Measurements from ENCODE around the gene KLK10. TPM values are rescaled to one million over a fixed set of nuclear protein-coding genes. Genes with fewer than 3 reads are reported as not detected.

KLK10 gene
- total RNA-seq, 1 donor from 2014 or later, result 54.5 TPM

GRCh38 chr19:51007488-51007887 is 12.0 kb downstream of the KLK10 start:
- H3K9me3 ChIP-seq, result no peaks in the 10 kb centered on the region
- no peaks in the 10 kb centered on the region for H3K36me3 ChIP-seq
- no peak overlapping the region for H3K27ac ChIP-seq
- peaks cover 6% of the 10 kb centered on the region for H3K4me1 ChIP-seq
- TF ChIP-seq CTCF (IDR thresholded peaks at IDR 0.05) (no peak), POLR2A (IDR thresholded peaks at IDR 0.05) (no peak), POLR2AphosphoS5 (IDR thresholded peaks at IDR 0.05; ENCODE audit: insufficient read depth in 1 of 2, low read depth in 1 of 2) (no peak)
- no peak overlapping the region for H3K4me3 ChIP-seq
- DNase-seq (ENCODE audit: extremely low spot score in 2 of 2), result no peak
- H3K27me3 ChIP-seq, result no peaks in the 10 kb centered on the region
- intact Hi-C loops (cut with DNase I), result no loop called here

- no peaks in the 10 kb centered on the region for H3K36me3 ChIP-seq
- DNase-seq (ENCODE audit: extremely low spot score in 2 of 2), result no peak
- H3K4me3 ChIP-seq, result no peak overlapping the region
- H3K4me1 ChIP-seq, result peaks cover 6% of the 10 kb centered on the region
- no peaks in the 10 kb centered on the region for H3K9me3 ChIP-seq
- H3K27ac ChIP-seq, result no peak overlapping the region
- TF ChIP-seq CTCF (IDR thresholded peaks at IDR 0.05) (no peak), POLR2A (IDR thresholded peaks at IDR 0.05) (no peak), POLR2AphosphoS5 (IDR thresholded peaks at IDR 0.05; ENCODE audit: insufficient read depth in 1 of 2, low read depth in 1 of 2) (no peak)
- H3K27me3 ChIP-seq, result no peaks in the 10 kb centered on the region
- intact Hi-C loops (cut with DNase I), result no loop called here
Observed at GRCh38 chr19:51006406-51006805, 13.1 kb downstream of the KLK10 start.

GRCh38 chr19:51005248-51005647 is 14.3 kb downstream of the KLK10 start:
- intact Hi-C loops (cut with DNase I), result no loop called here
- Histone ChIP-seq H3K27ac (no peak overlapping the region), H3K27me3 (no peaks in the 10 kb centered on the region), H3K4me3 (no peak overlapping the region), H3K4me1 (peaks cover 6% of the 10 kb centered on the region), H3K9me3 (no peaks in the 10 kb centered on the region), H3K36me3 (no peaks in the 10 kb centered on the region)
- DNase-seq (ENCODE audit: extremely low spot score in 2 of 2), result no peak
- no peak for TF ChIP-seq POLR2A (IDR thresholded peaks at IDR 0.05)
- no peak for TF ChIP-seq CTCF (IDR thresholded peaks at IDR 0.05)
- TF ChIP-seq POLR2AphosphoS5 (IDR thresholded peaks at IDR 0.05; ENCODE audit: insufficient read depth in 1 of 2, low read depth in 1 of 2), result no peak

- intact Hi-C loops (cut with DNase I), result no loop called here
- Histone ChIP-seq H3K27ac (no peak overlapping the region), H3K36me3 (no peaks in the 10 kb centered on the region), H3K27me3 (no peaks in the 10 kb centered on the region), H3K4me1 (no peaks in the 10 kb centered on the region), H3K9me3 (no peaks in the 10 kb centered on the region), H3K4me3 (no peak overlapping the region)
- no peak for DNase-seq (ENCODE audit: extremely low spot score in 2 of 2)
- TF ChIP-seq POLR2A (IDR thresholded peaks at IDR 0.05) (no peak), CTCF (IDR thresholded peaks at IDR 0.05) (no peak), POLR2AphosphoS5 (IDR thresholded peaks at IDR 0.05; ENCODE audit: insufficient read depth in 1 of 2, low read depth in 1 of 2) (no peak)
Observed at GRCh38 chr19:51003316-51003715, 16.2 kb downstream of the KLK10 start.

- Histone ChIP-seq H3K36me3 (no peaks in the 10 kb centered on the region), H3K9me3 (no peaks in the 10 kb centered on the region), H3K27ac (no peak overlapping the region), H3K4me1 (no peaks in the 10 kb centered on the region), H3K4me3 (no peak overlapping the region), H3K27me3 (no peaks in the 10 kb centered on the region)
- DNase-seq (ENCODE audit: extremely low spot score in 2 of 2), result no peak
- no peak for TF ChIP-seq POLR2A (IDR thresholded peaks at IDR 0.05)
- TF ChIP-seq POLR2AphosphoS5 (IDR thresholded peaks at IDR 0.05; ENCODE audit: insufficient read depth in 1 of 2, low read depth in 1 of 2), result peak in 1 of 2 donors; percentile 43
- intact Hi-C loops (cut with DNase I), result no loop called here
Observed at GRCh38 chr19:51002542-51003311, 16.8 kb downstream of the KLK10 start.

All from vagina (tissue), 2 donors.